Gastroesophageal sphincter (tissue), 4 donors: ENCODE data around the gene DNM3. TPM values are rescaled to one million over a fixed set of nuclear protein-coding genes. Genes with fewer than 3 reads are reported as not detected.
A peak's percentile ranks its signal among the peaks of the same experiment; 100 is the strongest.

ENCODE experiments used
- ATAC-seq: fragments of 150-250 bp; one replicate; pipeline ENCODE4 v1.9.1; 2016; ENCODE audit warnings: mild to moderate bottlenecking, moderate library complexity
- H3K27ac ChIP-seq, 4 donors: fragments of 200-600 bp; sonication (generic) in 3 of 4; 1 replicate in 3 of 4; 2 replicates in 1 of 4; pipeline ENCODE4 v1.5.1; 2016 to 2019
- H3K27me3 ChIP-seq: fragments of 200-600 bp; sonication (generic); one replicate; pipeline ENCODE4 v1.5.1; 2019
- H3K36me3 ChIP-seq, 2 donors: fragments of 200-600 bp; sonication (generic); one replicate each; pipeline ENCODE4 v1.5.1; 2019; ENCODE audit warnings: control low read depth in 1 of 2
- H3K4me1 ChIP-seq, 3 donors: fragments of 200-600 bp; sonication (generic); 1 replicate in 2 of 3; 2 replicates in 1 of 3; pipeline ENCODE4 v1.5.1; 2016 to 2019; ENCODE audit warnings: control low read depth in 2 of 3
- H3K4me3 ChIP-seq, 2 donors: fragments of 200-600 bp; sonication (generic); one replicate each; pipeline ENCODE4 v1.5.1; 2019; ENCODE audit warnings: mild to moderate bottlenecking in 1 of 2, moderate library complexity in 1 of 2
- H3K9me3 ChIP-seq, 3 donors: fragments of 200-600 bp; sonication (generic); one replicate each; pipeline ENCODE4 v1.5.1; 2017 to 2019; ENCODE audit warnings: control low read depth in 2 of 3
- EP300 ChIP-seq: sonication (generic); formaldehyde crosslinking; IDR thresholded peaks from one replicate; pipeline ENCODE4 v1.6.1; 2017; ENCODE audit warnings: antibody characterized with exemption, mild to moderate bottlenecking
- POLR2A ChIP-seq, 2 donors: fragments of 450-650 bp; IDR thresholded peaks; one replicate each; pipeline ENCODE4 v1.6.1; 2017; ENCODE audit warnings: antibody characterized with exemption in 2 of 2, mild to moderate bottlenecking in 2 of 2, moderate library complexity in 1 of 2
- POLR2AphosphoS5 ChIP-seq: sonication (generic); formaldehyde crosslinking; IDR thresholded peaks from one replicate; pipeline ENCODE4 v1.6.1; 2017; ENCODE audit warnings: antibody characterized with exemption
- WGBS, 2 donors: methylation state at CpG; one replicate each; pipeline ENCODE4 v1.1.5; 2018; ENCODE audit warnings: low coverage in 1 of 2; 5-methylcytosine and 5-hydroxymethylcytosine counted together
- total RNA-seq, 4 donors: library from RNA; depleted of rRNA; stranded (reverse); fragments of >200 nt; gene quantifications; one replicate each; pipeline ENCODE4 v1.1.0, GENCODE V29; 2016
- TF ChIP-seq, protein P1 (sequence below), 4 experiments: fragments of 200-600 bp in 2 of 4; fragments of 450-650 bp in 2 of 4; sonication (generic) in 1 of 4; IDR thresholded peaks; one replicate each; pipeline ENCODE4 v1.5.1; 2017 to 2019; ENCODE audit warnings: antibody characterized with exemption in 4 of 4, mild to moderate bottlenecking in 2 of 4, moderate library complexity in 2 of 4

Gene DNM3
- total RNA-seq, 4 donors from 2014 or later = 1.9 to 5.0 (median 3.9) TPM

DNA sequence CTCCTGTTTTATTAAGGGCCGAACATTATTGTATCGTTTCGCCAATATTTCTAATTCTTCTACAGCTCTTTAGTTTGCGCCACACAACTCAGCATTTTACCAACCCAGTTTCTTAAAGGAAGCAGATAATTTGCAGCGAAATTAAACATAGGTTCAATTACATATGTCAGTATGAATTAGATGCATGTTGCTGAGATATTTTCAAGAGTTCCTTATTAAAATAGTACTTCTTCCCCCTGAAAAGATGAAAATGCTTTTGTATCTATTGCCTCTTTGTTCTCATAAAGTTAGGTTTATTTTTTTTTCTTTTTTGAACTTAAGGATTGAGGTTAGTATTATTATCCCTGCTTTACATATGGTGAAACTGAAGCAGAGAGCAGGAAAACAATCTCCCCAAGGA lies 395.7 kb downstream of the DNM3 start:
- WGBS, 2 donors = 94 to 97% methylated on average over 2 to 5 of the region's 5 CpGs
- no peaks in the 10 kb centered on the region for H3K36me3 ChIP-seq
- no peaks in the 10 kb centered on the region for H3K9me3 ChIP-seq
- H3K4me3 ChIP-seq = no peak overlapping the region
- H3K27ac ChIP-seq = no peak overlapping the region
- no peaks in the 10 kb centered on the region for H3K27me3 ChIP-seq
- no peak for ATAC-seq
- peaks cover 0 to 18% (median 4%) of the 10 kb centered on the region in 3 donors for H3K4me1 ChIP-seq
- TF ChIP-seq POLR2A (IDR thresholded peaks at IDR 0.05) = no peak
- no peak for TF ChIP-seq EP300
- TF ChIP-seq, protein P1, sequence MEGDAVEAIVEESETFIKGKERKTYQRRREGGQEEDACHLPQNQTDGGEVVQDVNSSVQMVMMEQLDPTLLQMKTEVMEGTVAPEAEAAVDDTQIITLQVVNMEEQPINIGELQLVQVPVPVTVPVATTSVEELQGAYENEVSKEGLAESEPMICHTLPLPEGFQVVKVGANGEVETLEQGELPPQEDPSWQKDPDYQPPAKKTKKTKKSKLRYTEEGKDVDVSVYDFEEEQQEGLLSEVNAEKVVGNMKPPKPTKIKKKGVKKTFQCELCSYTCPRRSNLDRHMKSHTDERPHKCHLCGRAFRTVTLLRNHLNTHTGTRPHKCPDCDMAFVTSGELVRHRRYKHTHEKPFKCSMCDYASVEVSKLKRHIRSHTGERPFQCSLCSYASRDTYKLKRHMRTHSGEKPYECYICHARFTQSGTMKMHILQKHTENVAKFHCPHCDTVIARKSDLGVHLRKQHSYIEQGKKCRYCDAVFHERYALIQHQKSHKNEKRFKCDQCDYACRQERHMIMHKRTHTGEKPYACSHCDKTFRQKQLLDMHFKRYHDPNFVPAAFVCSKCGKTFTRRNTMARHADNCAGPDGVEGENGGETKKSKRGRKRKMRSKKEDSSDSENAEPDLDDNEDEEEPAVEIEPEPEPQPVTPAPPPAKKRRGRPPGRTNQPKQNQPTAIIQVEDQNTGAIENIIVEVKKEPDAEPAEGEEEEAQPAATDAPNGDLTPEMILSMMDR (IDR thresholded peaks at IDR 0.05) = no peak
- no peak for TF ChIP-seq POLR2AphosphoS5

DNA sequence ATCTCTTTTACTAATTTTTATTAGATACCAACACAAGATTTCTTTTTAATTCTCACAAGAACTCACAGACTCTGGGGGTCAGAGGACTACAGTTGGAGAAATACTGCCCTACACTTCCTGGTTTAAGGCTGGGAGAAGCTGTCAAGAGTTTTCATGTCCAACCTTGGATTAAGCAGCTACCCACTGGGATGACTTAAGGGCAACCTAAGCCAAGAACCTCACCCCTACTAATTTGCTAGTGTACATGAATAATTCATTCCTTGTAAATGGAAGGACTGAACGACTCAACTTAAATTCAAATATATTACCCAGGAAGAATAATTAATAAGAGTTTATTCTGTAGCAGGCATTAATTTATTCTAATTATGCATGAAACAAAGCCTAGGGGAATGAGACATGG lies 396.9 kb downstream of the DNM3 start:
- H3K9me3 ChIP-seq = no peaks in the 10 kb centered on the region
- H3K4me3 ChIP-seq = no peak overlapping the region
- no peaks in the 10 kb centered on the region for H3K36me3 ChIP-seq
- TF ChIP-seq, protein P1 (IDR thresholded peaks at IDR 0.05) = no peak
- TF ChIP-seq EP300 (no peak), POLR2A (IDR thresholded peaks at IDR 0.05) (no peak), POLR2AphosphoS5 (no peak)
- no peak overlapping the region for H3K27ac ChIP-seq
- no peaks in the 10 kb centered on the region for H3K27me3 ChIP-seq
- ATAC-seq = no peak
- 80 to 100% methylated on average over 1 of the region's 1 CpG for WGBS, 2 donors
- H3K4me1 ChIP-seq = peaks cover 0 to 18% (median 4%) of the 10 kb centered on the region in 3 donors

DNA sequence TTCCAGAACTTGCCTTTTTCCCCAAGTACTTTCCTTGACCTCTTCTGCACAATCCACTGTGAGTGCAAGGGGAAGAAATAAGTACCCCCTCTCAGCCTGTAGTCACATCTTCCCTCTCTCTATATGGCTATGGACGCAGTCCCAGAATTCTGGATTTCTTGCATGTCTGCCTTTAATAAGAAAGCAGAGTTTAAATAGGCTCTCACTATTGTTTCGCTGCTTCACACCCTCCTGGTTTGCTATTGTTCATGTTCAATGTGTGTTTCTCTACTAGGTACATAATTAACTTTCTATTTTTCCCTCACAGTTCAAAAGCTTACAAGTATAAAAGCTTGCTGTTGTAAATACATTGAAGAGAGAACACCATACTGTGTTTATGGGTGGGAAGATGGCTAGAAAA lies 397.7 kb downstream of the DNM3 start:
- no peaks in the 10 kb centered on the region for H3K36me3 ChIP-seq
- H3K9me3 ChIP-seq = no peaks in the 10 kb centered on the region
- ATAC-seq = no peak

DNA sequence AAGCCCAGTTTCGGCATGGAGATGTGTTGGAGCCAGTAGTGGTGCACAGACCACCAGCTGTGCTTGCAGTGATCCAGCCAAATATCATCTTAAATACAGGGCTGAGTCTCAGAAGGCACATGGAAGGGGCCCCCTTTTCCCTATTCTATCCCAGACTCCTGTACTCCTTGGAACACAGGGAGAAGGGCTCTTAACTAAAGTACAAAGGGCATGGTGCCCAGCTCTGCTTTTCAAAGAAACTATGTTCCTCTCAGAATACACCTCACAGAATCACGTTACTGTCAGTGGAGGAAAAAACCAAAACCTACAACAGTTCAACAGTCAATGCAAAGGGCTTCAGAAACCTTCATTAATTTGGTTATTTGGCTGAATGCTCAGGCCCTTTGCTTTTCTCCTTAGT lies 398.6 kb downstream of the DNM3 start:
- Histone ChIP-seq H3K27ac (peak overlapping the region in 2 of 4 donors; percentile 27 to 52), H3K27me3 (no peaks in the 10 kb centered on the region), H3K9me3 (no peaks in the 10 kb centered on the region), H3K4me1 (peaks cover 0 to 18% (median 4%) of the 10 kb centered on the region in 3 donors), H3K36me3 (no peaks in the 10 kb centered on the region), H3K4me3 (no peak overlapping the region)
- no peak for TF ChIP-seq POLR2A (IDR thresholded peaks at IDR 0.05)
- no peak for TF ChIP-seq POLR2AphosphoS5
- TF ChIP-seq EP300 = no peak
- TF ChIP-seq, protein P1 (IDR thresholded peaks at IDR 0.05) = no peak
- WGBS, 2 donors = 10 to 50% methylated on average over 1 of the region's 2 CpGs
- ATAC-seq = no peak

More for the DNA sequence above, 397.7 kb downstream of the DNM3 start:
- H3K27me3 ChIP-seq = no peaks in the 10 kb centered on the region
- no peak overlapping the region for H3K27ac ChIP-seq
- 100% methylated on average over 2 of the region's 2 CpGs for WGBS, 2 donors
- peaks cover 0 to 18% (median 4%) of the 10 kb centered on the region in 3 donors for H3K4me1 ChIP-seq
- TF ChIP-seq POLR2AphosphoS5 = no peak
- TF ChIP-seq, protein P1 (IDR thresholded peaks at IDR 0.05) = no peak
- no peak for TF ChIP-seq EP300
- TF ChIP-seq POLR2A (IDR thresholded peaks at IDR 0.05) = no peak
- H3K4me3 ChIP-seq = no peak overlapping the region

DNA sequence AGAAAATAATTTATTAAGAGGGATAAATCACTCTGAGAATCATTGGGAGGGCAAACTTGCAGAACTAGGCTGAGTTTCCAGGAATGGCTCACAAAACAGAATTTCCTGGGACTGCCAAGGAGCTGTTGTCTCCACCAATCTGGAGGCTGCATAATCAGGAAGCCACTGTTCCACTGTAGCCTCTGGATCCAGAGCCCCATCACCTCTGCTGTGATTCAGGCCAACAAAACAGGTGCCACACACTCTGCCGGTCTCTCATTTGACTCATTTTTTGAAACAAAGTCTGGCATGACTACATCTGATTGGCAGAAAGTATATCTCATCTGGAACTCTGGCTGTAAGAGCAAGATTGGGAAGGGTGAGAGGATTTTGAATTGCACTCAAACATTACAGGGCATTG lies 400.2 kb downstream of the DNM3 start:
- Histone ChIP-seq H3K27ac (no peak overlapping the region), H3K4me3 (no peak overlapping the region), H3K36me3 (no peaks in the 10 kb centered on the region), H3K9me3 (no peaks in the 10 kb centered on the region), H3K4me1 (peaks cover 0 to 18% (median 4%) of the 10 kb centered on the region in 3 donors), H3K27me3 (no peaks in the 10 kb centered on the region)
- 56 to 100% methylated on average over 1 of the region's 1 CpG for WGBS, 2 donors
- no peak for ATAC-seq
- TF ChIP-seq EP300 (no peak), POLR2A (IDR thresholded peaks at IDR 0.05) (no peak), POLR2AphosphoS5 (no peak)
- TF ChIP-seq, protein P1 (IDR thresholded peaks at IDR 0.05) = no peak
